ENCODE measurements around the gene CRISP3. TPM values are rescaled to one million over a fixed set of nuclear protein-coding genes. Genes with fewer than 3 reads are reported as not detected.

The CRISP3 gene
- total and polyA plus RNA-seq, 9 of the 15 experiments (the other 6 are each of a cell fraction or from before 2014, with no cell fraction given) = 0.21 to 2.0 (median 0.58) TPM

DNA sequence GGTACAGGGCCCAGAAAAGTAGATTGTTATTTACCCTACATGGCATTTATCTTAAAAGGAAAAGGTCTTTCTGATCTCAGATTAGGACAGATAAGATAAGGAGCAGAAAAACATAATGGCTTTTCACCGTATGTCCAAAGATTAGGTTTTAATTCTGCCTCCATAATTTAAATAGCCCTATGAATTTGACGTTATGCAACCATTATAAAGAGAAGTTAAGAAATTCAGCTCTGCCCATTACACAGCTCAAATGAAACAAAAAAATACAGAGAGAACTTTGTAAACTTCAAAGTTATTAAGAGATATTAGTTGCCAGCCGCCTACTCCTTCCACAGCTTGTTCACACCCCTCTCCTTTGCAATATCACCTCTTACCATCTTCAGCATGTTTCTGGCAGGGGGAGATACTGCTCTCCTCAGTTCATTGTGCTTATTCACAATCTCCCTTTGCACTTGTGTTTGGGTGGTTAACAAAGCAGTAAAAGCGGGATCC lies 8.1 kb downstream of the CRISP3 start (continued):
- no peak for TF ChIP-seq TCF7L2 (IDR thresholded peaks at IDR 0.05; ENCODE audit: low read depth, low read length)
- no peak for TF ChIP-seq ZKSCAN8 (CRISPR knock-in tag; IDR thresholded peaks at IDR 0.05)
- peak; percentile 48 for TF ChIP-seq MAFK (IDR thresholded peaks at IDR 0.05; ENCODE audit: low read length)
- TF ChIP-seq KDM5B (IDR thresholded peaks at IDR 0.05; ENCODE audit: insufficient replicate concordance, low read depth, low read length) = no peak
- no peak for TF ChIP-seq RUNX1 (IDR thresholded peaks at IDR 0.05; ENCODE audit: low read depth)
- TF ChIP-seq EGR1 (conservative IDR thresholded peaks at IDR 0.05) = peak; percentile 85
- no peak for TF ChIP-seq HMGXB4 (CRISPR knock-in tag; IDR thresholded peaks at IDR 0.05)
- no peak for TF ChIP-seq PHB (CRISPR knock-in tag; IDR thresholded peaks at IDR 0.05)
- no peak for TF ChIP-seq NR2F6 (CRISPR knock-in tag; IDR thresholded peaks at IDR 0.05)
- TF ChIP-seq CTBP1 (IDR thresholded peaks at IDR 0.05; ENCODE audit: borderline replicate concordance) = 0 out of 2 replicates have a peak, but pooled peaks have one; percentile 30
- TF ChIP-seq RFX5 (IDR thresholded peaks at IDR 0.05; ENCODE audit: low read depth, low read length) = no peak
- no peak for TF ChIP-seq ZNF740 (CRISPR knock-in tag; IDR thresholded peaks at IDR 0.05)
- no peak for TF ChIP-seq ZNF740 (tag; IDR thresholded peaks at IDR 0.05)
- TF ChIP-seq E2F6 (IDR thresholded peaks at IDR 0.05; ENCODE audit: borderline replicate concordance in 1 of 2, extremely low read depth in 1 of 2, insufficient read depth in 1 of 2, insufficient read length in 1 of 2, low read depth in 1 of 2, low read length in 1 of 2, poor library complexity in 1 of 2, severe bottlenecking in 1 of 2) = peak; percentile 36 to 54
- no peak for TF ChIP-seq MCM2 (IDR thresholded peaks at IDR 0.05; ENCODE audit: low read depth)
- TF ChIP-seq SRSF9 (IDR thresholded peaks at IDR 0.05; ENCODE audit: borderline replicate concordance, low read depth, low read length) = no peak
- no peak for TF ChIP-seq BCL6 (CRISPR knock-in tag; IDR thresholded peaks at IDR 0.05)
- no peak for TF ChIP-seq BMI1 (IDR thresholded peaks at IDR 0.05; ENCODE audit: low read length)
- TF ChIP-seq, protein P1, sequence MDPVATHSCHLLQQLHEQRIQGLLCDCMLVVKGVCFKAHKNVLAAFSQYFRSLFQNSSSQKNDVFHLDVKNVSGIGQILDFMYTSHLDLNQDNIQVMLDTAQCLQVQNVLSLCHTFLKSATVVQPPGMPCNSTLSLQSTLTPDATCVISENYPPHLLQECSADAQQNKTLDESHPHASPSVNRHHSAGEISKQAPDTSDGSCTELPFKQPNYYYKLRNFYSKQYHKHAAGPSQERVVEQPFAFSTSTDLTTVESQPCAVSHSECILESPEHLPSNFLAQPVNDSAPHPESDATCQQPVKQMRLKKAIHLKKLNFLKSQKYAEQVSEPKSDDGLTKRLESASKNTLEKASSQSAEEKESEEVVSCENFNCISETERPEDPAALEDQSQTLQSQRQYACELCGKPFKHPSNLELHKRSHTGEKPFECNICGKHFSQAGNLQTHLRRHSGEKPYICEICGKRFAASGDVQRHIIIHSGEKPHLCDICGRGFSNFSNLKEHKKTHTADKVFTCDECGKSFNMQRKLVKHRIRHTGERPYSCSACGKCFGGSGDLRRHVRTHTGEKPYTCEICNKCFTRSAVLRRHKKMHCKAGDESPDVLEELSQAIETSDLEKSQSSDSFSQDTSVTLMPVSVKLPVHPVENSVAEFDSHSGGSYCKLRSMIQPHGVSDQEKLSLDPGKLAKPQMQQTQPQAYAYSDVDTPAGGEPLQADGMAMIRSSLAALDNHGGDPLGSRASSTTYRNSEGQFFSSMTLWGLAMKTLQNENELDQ (CRISPR knock-in tag; IDR thresholded peaks at IDR 0.05; ENCODE audit: borderline replicate concordance) = no peak
- TF ChIP-seq MAFF (IDR thresholded peaks at IDR 0.05; ENCODE audit: low read length) = peak; percentile 43; the same call in 1 of the 2 replicates

All from K562 (cell line).